ACC112 (cell line): Measurements from ENCODE around the gene ARMC9.

Source experiments
- H2AFZ ChIP-seq: fragments of 200-600 bp; sonication (generic); one replicate; pipeline ENCODE4 v1.6.0; 2017; ENCODE audit warnings: antibody characterized with exemption, low read length; ENCODE audit not compliant: unreplicated experiment
- H3K27ac ChIP-seq: fragments of 200-600 bp; sonication (generic); 2 replicates; pipeline ENCODE4 v1.5.1; 2014; ENCODE audit warnings: low read depth, mild to moderate bottlenecking, antibody characterized with exemption, low read length, moderate library complexity
- H3K27me3 ChIP-seq: fragments of 200-600 bp; sonication (generic); 2 replicates; pipeline ENCODE4 v1.6.1; 2014; ENCODE audit warnings: mild to moderate bottlenecking, antibody characterized with exemption, low read length, moderate library complexity, mixed read lengths; ENCODE audit not compliant: insufficient read depth
- H3K36me3 ChIP-seq: fragments of 200-600 bp; sonication (generic); 2 replicates; pipeline ENCODE4 v1.6.1; 2016; ENCODE audit warnings: mild to moderate bottlenecking, antibody characterized with exemption, low read length, moderate library complexity, mixed read lengths; ENCODE audit not compliant: insufficient read depth
- H3K4me1 ChIP-seq: fragments of 200-600 bp; sonication (generic); one replicate; pipeline ENCODE4 v1.6.1; 2016; ENCODE audit warnings: low read length, mixed read lengths; ENCODE audit not compliant: insufficient read depth, unreplicated experiment, control insufficient read depth
- H3K4me3 ChIP-seq: fragments of 200-600 bp; sonication (generic); 2 replicates; pipeline ENCODE4 v1.5.1; 2014; ENCODE audit warnings: mild to moderate bottlenecking, low read depth, low read length
- H3K79me2 ChIP-seq: fragments of 200-600 bp; sonication (generic); one replicate; pipeline ENCODE4 v1.6.0; 2016; ENCODE audit warnings: low read length; ENCODE audit not compliant: control insufficient read depth, unreplicated experiment, insufficient read depth

ARMC9 gene

DNA sequence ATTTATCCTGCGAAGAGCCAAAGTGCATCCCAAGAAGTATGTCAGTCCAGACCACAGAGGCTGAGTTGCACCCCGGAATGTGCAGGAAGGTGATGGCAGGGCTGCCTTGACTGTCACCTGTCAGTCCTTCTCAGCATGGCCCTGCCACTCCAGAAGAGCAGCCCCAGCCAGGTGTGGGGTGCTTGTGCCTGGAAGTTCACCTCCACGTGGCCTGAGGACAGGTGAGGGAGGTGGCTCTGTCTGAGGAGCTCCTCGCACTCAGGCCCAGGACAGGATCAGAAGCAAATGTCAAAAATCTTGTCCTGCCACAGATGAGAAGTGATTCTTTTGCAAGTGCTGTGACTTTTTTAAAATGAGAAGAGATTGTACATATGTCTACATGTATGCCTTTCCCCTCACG is 165.6 kb downstream of the ARMC9 start:
- H3K36me3 ChIP-seq, result no peaks in the 10 kb centered on the region
- H3K27ac ChIP-seq, result no peak overlapping the region
- no peak overlapping the region for H2AFZ ChIP-seq
- H3K79me2 ChIP-seq, result no peaks in the 10 kb centered on the region
- H3K4me1 ChIP-seq, result peaks cover 3% of the 10 kb centered on the region
- H3K27me3 ChIP-seq, result no peaks in the 10 kb centered on the region
- no peak overlapping the region for H3K4me3 ChIP-seq

GRCh38 chr2:231364961-231365810 is 166.8 kb downstream of the ARMC9 start:
- H3K27me3 ChIP-seq, result no peaks in the 10 kb centered on the region
- H2AFZ ChIP-seq, result no peak overlapping the region
- no peaks in the 10 kb centered on the region for H3K79me2 ChIP-seq
- peaks cover 3% of the 10 kb centered on the region for H3K4me1 ChIP-seq
- H3K36me3 ChIP-seq, result no peaks in the 10 kb centered on the region
- H3K27ac ChIP-seq, result no peak overlapping the region
- H3K4me3 ChIP-seq, result no peak overlapping the region

DNA sequence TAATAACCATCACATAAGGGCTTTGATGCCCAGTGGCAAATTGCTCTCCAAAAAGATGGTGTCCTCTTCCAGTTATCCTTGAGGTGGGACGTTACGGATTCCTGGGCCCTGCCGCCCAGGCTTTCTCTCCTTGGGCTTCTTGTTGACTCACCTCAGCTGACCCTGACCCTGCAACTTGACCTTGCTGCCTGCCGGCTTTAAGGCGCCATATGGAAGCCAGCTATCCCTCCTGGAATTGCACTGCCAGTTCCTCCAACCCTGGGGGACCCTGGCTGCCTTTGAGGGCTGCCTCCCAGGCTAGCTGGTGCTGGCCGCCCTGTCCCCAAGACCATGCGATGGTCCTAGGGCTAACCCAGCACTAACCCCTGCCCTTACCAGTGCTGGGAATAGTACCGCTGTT is 168.7 kb downstream of the ARMC9 start:
- H3K79me2 ChIP-seq, result no peaks in the 10 kb centered on the region
- peaks cover 3% of the 10 kb centered on the region for H3K4me1 ChIP-seq
- no peak overlapping the region for H3K27ac ChIP-seq

GRCh38 chr2:231369580-231370428 is 171.4 kb downstream of the ARMC9 start:
- peaks cover 3% of the 10 kb centered on the region for H3K4me1 ChIP-seq
- no peaks in the 10 kb centered on the region for H3K36me3 ChIP-seq
- H3K27ac ChIP-seq, result no peak overlapping the region
- no peak overlapping the region for H2AFZ ChIP-seq
- no peaks in the 10 kb centered on the region for H3K79me2 ChIP-seq
- H3K27me3 ChIP-seq, result no peaks in the 10 kb centered on the region
- H3K4me3 ChIP-seq, result no peak overlapping the region

More for the DNA sequence above, 168.7 kb downstream of the ARMC9 start:
- no peak overlapping the region for H3K4me3 ChIP-seq
- H3K27me3 ChIP-seq, result no peaks in the 10 kb centered on the region
- H2AFZ ChIP-seq, result no peak overlapping the region
- H3K36me3 ChIP-seq, result no peaks in the 10 kb centered on the region

DNA sequence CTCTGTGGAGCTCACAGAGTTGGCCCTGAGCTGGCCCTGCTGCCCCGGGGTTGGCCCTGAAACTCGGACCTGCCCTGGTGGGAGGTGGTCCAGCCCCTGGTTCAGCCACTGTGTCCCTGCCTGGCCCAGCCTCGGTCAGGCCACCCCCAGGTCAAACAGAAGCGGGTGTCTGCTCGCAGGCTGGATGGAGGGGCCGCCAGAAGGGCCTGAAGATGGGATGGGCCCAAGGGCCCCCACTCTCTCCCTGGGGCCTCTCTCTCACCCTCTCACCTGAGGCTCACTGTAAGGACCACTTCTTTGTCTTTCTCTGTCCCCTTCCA is 172.0 kb downstream of the ARMC9 start:
- Histone ChIP-seq H2AFZ (no peak overlapping the region), H3K79me2 (no peaks in the 10 kb centered on the region), H3K36me3 (no peaks in the 10 kb centered on the region), H3K27ac (no peak overlapping the region), H3K4me1 (peaks cover 2% of the 10 kb centered on the region), H3K27me3 (no peaks in the 10 kb centered on the region), H3K4me3 (no peak overlapping the region)

GRCh38 chr2:231370749-231371429 is 172.5 kb downstream of the ARMC9 start:
- Histone ChIP-seq H3K79me2 (no peaks in the 10 kb centered on the region), H3K4me3 (no peak overlapping the region), H3K27me3 (no peaks in the 10 kb centered on the region), H3K4me1 (no peaks in the 10 kb centered on the region), H3K27ac (no peak overlapping the region), H3K36me3 (no peaks in the 10 kb centered on the region), H2AFZ (no peak overlapping the region)

DNA sequence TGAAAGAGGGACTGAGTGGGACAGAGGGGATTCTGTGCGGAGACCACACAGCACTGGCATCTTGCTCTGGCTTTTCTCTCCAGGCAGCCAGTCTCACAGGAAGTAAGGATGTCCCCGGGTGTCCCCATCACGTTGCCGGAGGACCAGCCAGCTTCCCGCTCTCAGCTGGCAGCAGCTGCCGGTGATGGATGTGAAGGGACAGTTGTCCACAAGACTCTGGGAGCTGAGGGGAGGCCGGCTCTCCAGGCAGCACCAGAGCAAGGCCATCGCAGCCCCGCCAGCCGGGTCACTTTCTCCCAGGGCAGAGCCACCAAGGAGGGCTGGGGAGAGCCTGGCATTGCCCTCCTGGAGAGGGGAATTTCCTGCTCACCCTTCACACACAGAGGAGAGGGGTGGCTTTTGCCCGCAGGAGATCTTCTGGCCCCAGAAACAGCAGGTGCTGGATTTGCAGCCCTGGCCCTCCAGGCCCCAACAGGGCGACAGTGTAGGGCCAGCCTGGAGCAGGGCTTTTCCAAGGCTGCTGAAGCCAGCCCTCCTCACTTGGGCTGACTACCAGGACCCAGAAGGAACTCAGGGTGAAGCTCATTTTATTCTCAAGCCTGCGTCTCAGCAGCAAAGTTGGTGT is 173.1 kb downstream of the ARMC9 start:
- H3K36me3 ChIP-seq, result no peaks in the 10 kb centered on the region
- H3K79me2 ChIP-seq, result no peaks in the 10 kb centered on the region
- no peak overlapping the region for H3K27ac ChIP-seq
- no peaks in the 10 kb centered on the region for H3K27me3 ChIP-seq
- H2AFZ ChIP-seq, result no peak overlapping the region
- H3K4me3 ChIP-seq, result no peak overlapping the region
- no peaks in the 10 kb centered on the region for H3K4me1 ChIP-seq

DNA sequence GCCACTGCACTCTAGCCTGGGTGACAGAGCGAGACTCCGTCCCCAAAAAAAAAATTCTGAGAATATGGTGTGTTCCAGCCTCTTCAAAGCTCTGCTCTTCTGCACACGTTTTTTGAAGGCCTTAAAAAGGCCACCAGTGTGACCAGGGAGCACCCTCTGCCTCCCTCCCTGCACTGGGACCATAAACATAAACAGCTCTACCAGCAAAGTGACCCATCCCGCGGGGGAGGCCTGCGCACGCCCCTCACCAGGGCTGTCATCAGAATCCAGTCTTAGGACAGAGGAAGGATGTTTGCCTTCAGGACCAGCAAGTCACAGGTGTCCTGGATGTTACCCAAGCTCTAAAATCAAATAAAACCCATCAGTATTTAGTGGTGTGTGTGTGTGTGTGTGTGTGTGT is 173.9 kb downstream of the ARMC9 start:
- H3K4me1 ChIP-seq, result no peaks in the 10 kb centered on the region

DNA sequence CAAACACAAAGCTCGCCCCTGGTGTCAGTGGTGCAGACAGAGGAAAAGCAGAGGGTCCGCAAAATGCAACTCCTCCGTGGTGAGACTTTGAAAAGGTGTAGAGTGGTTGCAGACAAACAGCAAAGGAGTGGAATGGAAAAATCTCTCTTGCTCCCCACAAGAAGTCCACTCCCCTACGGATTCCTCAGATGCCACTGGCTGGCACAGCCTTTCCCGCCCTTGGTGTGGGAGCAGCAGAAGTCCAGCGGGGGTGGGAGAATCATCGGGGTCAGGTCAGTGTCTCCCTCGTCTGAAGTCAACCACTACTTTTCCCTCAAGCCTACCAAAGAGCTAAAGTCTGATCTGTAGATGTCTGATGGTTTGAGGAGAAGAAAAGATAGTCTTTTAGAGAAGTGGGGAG is 174.8 kb downstream of the ARMC9 start:
- Histone ChIP-seq H3K4me3 (no peak overlapping the region), H3K27ac (no peak overlapping the region), H3K4me1 (no peaks in the 10 kb centered on the region), H3K79me2 (no peaks in the 10 kb centered on the region), H3K36me3 (no peaks in the 10 kb centered on the region), H3K27me3 (no peaks in the 10 kb centered on the region), H2AFZ (no peak overlapping the region)

More for the DNA sequence above, 173.9 kb downstream of the ARMC9 start:
- H3K27me3 ChIP-seq, result no peaks in the 10 kb centered on the region
- no peak overlapping the region for H2AFZ ChIP-seq
- H3K4me3 ChIP-seq, result no peak overlapping the region
- no peaks in the 10 kb centered on the region for H3K79me2 ChIP-seq
- H3K36me3 ChIP-seq, result no peaks in the 10 kb centered on the region
- H3K27ac ChIP-seq, result no peak overlapping the region

DNA sequence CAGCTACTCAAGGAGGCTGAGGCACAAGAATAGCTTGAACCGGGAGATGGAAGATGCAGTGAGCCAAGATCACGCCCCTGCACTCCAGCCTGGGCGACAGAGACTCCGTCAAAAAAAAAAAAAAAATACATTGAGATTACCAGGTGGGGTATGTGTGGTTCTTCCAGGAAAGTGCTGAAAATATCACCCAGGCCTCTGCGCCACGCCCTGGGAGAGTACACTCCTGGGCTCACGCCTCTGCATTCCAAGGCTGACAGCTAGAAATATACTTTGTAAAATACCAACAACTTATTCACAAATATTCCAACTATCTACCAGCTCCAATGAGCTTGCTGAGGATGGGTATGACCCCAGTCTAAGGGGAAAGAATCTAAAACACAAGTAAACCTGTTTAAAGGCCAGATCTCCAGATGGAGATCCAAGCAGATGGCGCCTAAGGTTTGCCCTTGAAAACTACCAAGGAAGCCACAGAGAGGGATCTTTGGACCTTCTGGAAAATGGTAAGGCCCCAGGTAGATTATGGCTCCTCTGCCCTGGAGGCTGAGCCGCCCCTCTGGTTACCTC is 175.4 kb downstream of the ARMC9 start:
- Histone ChIP-seq H3K27me3 (no peaks in the 10 kb centered on the region), H2AFZ (no peak overlapping the region), H3K79me2 (no peaks in the 10 kb centered on the region), H3K36me3 (no peaks in the 10 kb centered on the region), H3K4me1 (no peaks in the 10 kb centered on the region), H3K27ac (no peak overlapping the region), H3K4me3 (no peak overlapping the region)
